Calu3 (cell line): Measurements from ENCODE around the gene SV2C. TPM values are rescaled to one million over a fixed set of nuclear protein-coding genes. Genes with fewer than 3 reads are reported as not detected.

Experiments
- BruUV-seq: library from RNA; stranded (reverse); fragments of 400-500 nt; replicated peaks from 2 replicates; lab custom pipeline; 2021; lab: Mats Ljungman, UMichigan
- CTCF ChIA-PET: fragments of 300-600 bp; sonication (Branson Sonifier 250); formaldehyde crosslinking; loops from one replicate; lab custom pipeline; 2022; ENCODE audit warnings: antibody characterized with exemption; lab: Charles Lee
- DNase-seq: peaks from one replicate; pipeline ENCODE4 v3.0.0; 2022
- H3K27ac Mint-ChIP-seq: one replicate; pipeline ENCODE4 v1.8.0; 2022; ENCODE audit warnings: mixed read lengths; ENCODE audit not compliant: unreplicated experiment
- H3K27me3 Mint-ChIP-seq: one replicate; pipeline ENCODE4 v1.8.0; 2022; ENCODE audit warnings: mixed read lengths; ENCODE audit not compliant: unreplicated experiment
- H3K36me3 Mint-ChIP-seq: one replicate; pipeline ENCODE4 v1.8.0; 2022; ENCODE audit warnings: mild to moderate bottlenecking, moderate library complexity, mixed read lengths; ENCODE audit not compliant: insufficient read depth, unreplicated experiment
- H3K4me1 Mint-ChIP-seq: one replicate; pipeline ENCODE4 v1.8.0; 2022; ENCODE audit warnings: mild to moderate bottlenecking, low read depth, mixed read lengths; ENCODE audit not compliant: unreplicated experiment
- H3K4me3 Mint-ChIP-seq: one replicate; pipeline ENCODE4 v1.8.0; 2022; ENCODE audit warnings: mild to moderate bottlenecking, low read depth, moderate library complexity, mixed read lengths; ENCODE audit not compliant: unreplicated experiment
- H3K9me3 Mint-ChIP-seq: one replicate; pipeline ENCODE4 v1.8.0; 2022; ENCODE audit warnings: low read depth, mixed read lengths; ENCODE audit not compliant: unreplicated experiment
- CTCF ChIP-seq: fragments of 200-600 bp; IDR thresholded peaks from one replicate; pipeline ENCODE4 v1.8.0; 2022; ENCODE audit warnings: antibody characterized with exemption; ENCODE audit not compliant: unreplicated experiment
- intact Hi-C: fragments of 100-400 bp; cut with micrococcal nuclease; formaldehyde crosslinking; loops from one replicate; pipeline ENCODE4 v1.10.0; 2022; ENCODE audit not compliant: unreplicated experiment
- total RNA-seq: library from RNA; stranded (reverse); gene quantifications from 2 replicates; pipeline ENCODE4 v1.2.3, GENCODE V29; 2022

Gene SV2C
- total RNA-seq, 1 experiment from 2014 or later = 0.90 TPM

- CTCF ChIA-PET = no interaction called here
- H3K36me3 Mint-ChIP-seq = no peaks in the 10 kb centered on the region
- intact Hi-C loops = no loop called here
- H3K9me3 Mint-ChIP-seq = peaks cover 2% of the 10 kb centered on the region
- no TSS peak for BruUV-seq
- no peak for TF ChIP-seq CTCF
- no peak for DNase-seq
- H3K27ac Mint-ChIP-seq = no peak overlapping the region
- H3K4me1 Mint-ChIP-seq = no peaks in the 10 kb centered on the region
- H3K27me3 Mint-ChIP-seq = peaks cover 78% of the 10 kb centered on the region
- no peak overlapping the region for H3K4me3 Mint-ChIP-seq
These were observed 81.8 kb downstream of the SV2C start for GRCh38 chr5:76165029-76165428.

- BruUV-seq = no TSS peak
- no peak for DNase-seq
- Mint-ChIP-seq H3K36me3 (no peaks in the 10 kb centered on the region), H3K9me3 (peaks cover 2% of the 10 kb centered on the region), H3K4me3 (no peak overlapping the region), H3K27me3 (peaks cover 78% of the 10 kb centered on the region), H3K4me1 (no peaks in the 10 kb centered on the region), H3K27ac (no peak overlapping the region)
- CTCF ChIA-PET = interaction anchor here (1.2 kb wide), 1 partner anchor 9 kb away, joined by 5 read pairs; no protein-coding TSS in a partner anchor
- TF ChIP-seq CTCF = no peak
- intact Hi-C loops = no loop called here
These were observed 82.7 kb downstream of the SV2C start for GRCh38 chr5:76165711-76166374.

GRCh38 chr5:76166886-76167576 lies 83.8 kb downstream of the SV2C start:
- H3K36me3 Mint-ChIP-seq = no peaks in the 10 kb centered on the region
- no peaks in the 10 kb centered on the region for H3K4me1 Mint-ChIP-seq
- H3K9me3 Mint-ChIP-seq = peaks cover 2% of the 10 kb centered on the region
- no peak overlapping the region for H3K27ac Mint-ChIP-seq
- H3K4me3 Mint-ChIP-seq = no peak overlapping the region
- TF ChIP-seq CTCF = no peak
- CTCF ChIA-PET = interaction anchor here (1.2 kb wide), 1 partner anchor 8 kb away, joined by 5 read pairs; no protein-coding TSS in a partner anchor
- no TSS peak for BruUV-seq
- peaks cover 75% of the 10 kb centered on the region for H3K27me3 Mint-ChIP-seq
- intact Hi-C loops = no loop called here
- DNase-seq = no peak

GRCh38 chr5:76169146-76169905 lies 86.1 kb downstream of the SV2C start:
- peaks cover 54% of the 10 kb centered on the region for H3K27me3 Mint-ChIP-seq
- BruUV-seq = no TSS peak
- no peaks in the 10 kb centered on the region for H3K4me1 Mint-ChIP-seq
- H3K27ac Mint-ChIP-seq = no peak overlapping the region
- no peaks in the 10 kb centered on the region for H3K36me3 Mint-ChIP-seq
- CTCF ChIA-PET = no interaction called here
- H3K4me3 Mint-ChIP-seq = no peak overlapping the region
- H3K9me3 Mint-ChIP-seq = peaks cover 2% of the 10 kb centered on the region
- intact Hi-C loops = no loop called here
- DNase-seq = no peak
- no peak for TF ChIP-seq CTCF
